HepG2 (cell line): ENCODE measurements around the gene ANKRD39. TPM values are rescaled to one million over a fixed set of nuclear protein-coding genes. Genes with fewer than 3 reads are reported as not detected.

Source experiments
- ATRX ChIP-seq: sonication (generic); formaldehyde crosslinking; IDR thresholded peaks from 2 replicates; pipeline ENCODE4 v1.4.0; 2020; ENCODE audit warnings: missing genetic modification reagents, borderline replicate concordance
- BORCS8-MEF2B ChIP-seq: sonication (generic); formaldehyde crosslinking; IDR thresholded peaks from 2 replicates; pipeline ENCODE4 v1.8.0; 2022; ENCODE audit warnings: mild to moderate bottlenecking, missing genetic modification reagents
- ESRRA ChIP-seq: sonication (generic); formaldehyde crosslinking; IDR thresholded peaks from 2 replicates; pipeline ENCODE4 v1.5.1; 2020; ENCODE audit warnings: mild to moderate bottlenecking, low read depth, missing genetic modification reagents
- IRF2 ChIP-seq: IDR thresholded peaks from 2 replicates; pipeline ENCODE4 v1.6.1; 2018; ENCODE audit warnings: missing genetic modification reagents, missing compliant biosample characterization
- MLLT10 ChIP-seq: sonication (generic); formaldehyde crosslinking; IDR thresholded peaks from 2 replicates; pipeline ENCODE4 v1.4.0; 2020; ENCODE audit warnings: missing genetic modification reagents
- MYNN ChIP-seq: sonication (generic); formaldehyde crosslinking; IDR thresholded peaks from 2 replicates; pipeline ENCODE4 v1.4.0; 2020; ENCODE audit warnings: mild to moderate bottlenecking, low read depth, missing genetic modification reagents
- NAIF1 ChIP-seq: sonication (generic); formaldehyde crosslinking; IDR thresholded peaks from 2 replicates; pipeline ENCODE4 v1.5.0; 2020; ENCODE audit warnings: mild to moderate bottlenecking, missing genetic modification reagents, borderline replicate concordance
- NR2F2 ChIP-seq: IDR thresholded peaks from 2 replicates; pipeline ENCODE4 v1.6.1; 2012; ENCODE audit warnings: low read depth, inconsistent platforms, borderline replicate concordance
- PHF20 ChIP-seq: sonication (generic); formaldehyde crosslinking; IDR thresholded peaks from 2 replicates; pipeline ENCODE4 v1.5.0; 2020; ENCODE audit warnings: mild to moderate bottlenecking, missing genetic modification reagents
- TGIF2 ChIP-seq: IDR thresholded peaks from 2 replicates; pipeline ENCODE4 v1.6.1; 2016; ENCODE audit warnings: control low read depth, missing compliant biosample characterization
- TOE1 ChIP-seq: sonication (generic); formaldehyde crosslinking; IDR thresholded peaks from 2 replicates; pipeline ENCODE4 v1.4.0; 2020; ENCODE audit warnings: mild to moderate bottlenecking, missing genetic modification reagents
- ZC3H4 ChIP-seq: sonication (generic); formaldehyde crosslinking; IDR thresholded peaks from 2 replicates; pipeline ENCODE4 v1.4.0; 2020; ENCODE audit warnings: missing genetic modification reagents, borderline replicate concordance
- ZNF317 ChIP-seq: sonication (generic); formaldehyde crosslinking; IDR thresholded peaks from 2 replicates; pipeline ENCODE4 v1.5.0; 2020; ENCODE audit warnings: mild to moderate bottlenecking, missing genetic modification reagents
- ZNF460 ChIP-seq: sonication (generic); formaldehyde crosslinking; IDR thresholded peaks from 2 replicates; pipeline ENCODE4 v1.5.1; 2020; ENCODE audit warnings: missing genetic modification reagents, mild to moderate bottlenecking, borderline replicate concordance
- ZNF589 ChIP-seq: sonication (generic); formaldehyde crosslinking; conservative IDR thresholded peaks from 2 replicates; pipeline ENCODE4 v1.8.0; 2022; ENCODE audit warnings: mild to moderate bottlenecking, moderate library complexity, missing genetic modification reagents
- ZNF746 ChIP-seq: sonication (generic); formaldehyde crosslinking; IDR thresholded peaks from 2 replicates; pipeline ENCODE4 v1.8.0; 2022; ENCODE audit warnings: mild to moderate bottlenecking, missing genetic modification reagents
- ZNF816 ChIP-seq: sonication (generic); formaldehyde crosslinking; IDR thresholded peaks from 2 replicates; pipeline ENCODE4 v1.8.0; 2022; ENCODE audit warnings: missing genetic modification reagents, mild to moderate bottlenecking, borderline replicate concordance
- ZSCAN30 ChIP-seq: sonication (generic); formaldehyde crosslinking; IDR thresholded peaks from 2 replicates; pipeline ENCODE4 v1.5.0; 2020; ENCODE audit warnings: mild to moderate bottlenecking, missing genetic modification reagents
- ZZZ3 ChIP-seq: sonication (generic); formaldehyde crosslinking; IDR thresholded peaks from 2 replicates; pipeline ENCODE4 v1.4.0; 2020; ENCODE audit warnings: missing genetic modification reagents, mild to moderate bottlenecking, borderline replicate concordance
- polyA plus RNA-seq, 8 experiments: library from polyadenylated mRNA; depleted of rRNA in 3 of 8; stranded (reverse) in 7 of 8; unstranded in 1 of 8; fragments of >200 nt; fragmentation: Illumina TruSeq in 4 of 8; extraction: Trizol in 4 of 8; gene quantifications; 2 replicates each; pipeline versions ENCODE4 v1.2.1 to v1.2.3, GENCODE V29; 2011 to 2016; ENCODE audit warnings: low read depth in 4 of 8, missing spikeins in 1 of 8, mixed read lengths in 1 of 8; ENCODE audit not compliant: insufficient read depth in 1 of 8
- total RNA-seq, 5 experiments: library from RNA; depleted of rRNA; stranded (reverse); fragments of >200 nt; fragmentation: Illumina TruSeq; extraction: Trizol; gene quantifications; 2 replicates each; pipeline ENCODE4 v1.2.3, GENCODE V29; 2016; ENCODE audit warnings: low read depth in 1 of 5
- TF ChIP-seq, protein P1 (sequence below): IDR thresholded peaks from 2 replicates; pipeline ENCODE4 v1.6.1; 2012; ENCODE audit warnings: low read length, improper control_type of control experiment
- TF ChIP-seq, protein P2 (sequence below): sonication (generic); formaldehyde crosslinking; IDR thresholded peaks from 2 replicates; pipeline ENCODE4 v1.9.0; 2021; ENCODE audit warnings: missing genetic modification reagents, borderline replicate concordance
- TF ChIP-seq, protein P3 (sequence below): sonication (generic); formaldehyde crosslinking; IDR thresholded peaks from 2 replicates; pipeline ENCODE4 v1.4.0; 2020; ENCODE audit warnings: missing genetic modification reagents

The ANKRD39 gene
- total and polyA plus RNA-seq, 2 of the 13 experiments (the other 11 are each of a cell fraction or from before 2014, with no cell fraction given): 23.2 to 24.8 TPM

DNA sequence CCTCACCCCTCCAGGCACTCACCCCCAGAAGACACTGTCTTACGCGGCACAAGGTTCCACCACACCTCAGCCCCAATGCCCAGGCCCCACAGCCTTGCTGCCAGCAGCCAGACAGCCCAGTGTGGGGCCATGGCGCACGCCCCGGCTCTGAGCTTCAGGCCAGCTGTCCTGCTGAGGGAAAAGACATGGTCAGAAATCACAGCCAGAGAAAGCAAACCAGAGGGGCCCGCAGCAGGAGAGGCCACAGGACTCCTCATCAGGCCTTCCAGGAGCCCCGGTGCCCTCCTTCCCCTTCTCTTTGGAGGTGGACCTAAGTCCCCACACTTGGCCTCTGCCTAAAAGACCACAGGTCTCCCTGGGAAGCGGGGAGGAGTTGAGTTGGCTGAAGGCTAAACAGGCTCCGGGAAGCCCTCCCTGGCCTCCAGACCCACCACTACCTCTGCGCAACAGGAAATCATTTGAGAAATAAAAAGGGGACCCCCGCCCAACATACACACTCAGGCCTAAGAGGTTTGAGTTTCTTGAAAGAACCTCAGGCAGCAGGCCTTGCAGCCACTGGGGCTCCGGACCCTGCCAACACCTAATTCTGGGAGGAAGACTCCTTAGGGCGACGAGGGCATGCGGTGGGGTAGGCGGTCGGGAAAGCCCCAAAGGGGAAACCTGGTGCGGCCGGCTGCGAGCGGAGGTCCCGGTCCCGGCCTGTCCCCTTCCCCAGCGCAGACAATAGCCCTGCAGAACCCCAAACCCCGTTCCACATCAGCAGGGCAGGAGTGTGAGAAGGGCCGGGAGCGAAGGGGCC, 10.1 kb upstream of the ANKRD39 start (continued):
- TF ChIP-seq ZNF746 (CRISPR knock-in tag): no peak; the same call in 1 of the 2 replicates
- no peak for TF ChIP-seq ZC3H4 (CRISPR knock-in tag)
- TF ChIP-seq, protein P1, sequence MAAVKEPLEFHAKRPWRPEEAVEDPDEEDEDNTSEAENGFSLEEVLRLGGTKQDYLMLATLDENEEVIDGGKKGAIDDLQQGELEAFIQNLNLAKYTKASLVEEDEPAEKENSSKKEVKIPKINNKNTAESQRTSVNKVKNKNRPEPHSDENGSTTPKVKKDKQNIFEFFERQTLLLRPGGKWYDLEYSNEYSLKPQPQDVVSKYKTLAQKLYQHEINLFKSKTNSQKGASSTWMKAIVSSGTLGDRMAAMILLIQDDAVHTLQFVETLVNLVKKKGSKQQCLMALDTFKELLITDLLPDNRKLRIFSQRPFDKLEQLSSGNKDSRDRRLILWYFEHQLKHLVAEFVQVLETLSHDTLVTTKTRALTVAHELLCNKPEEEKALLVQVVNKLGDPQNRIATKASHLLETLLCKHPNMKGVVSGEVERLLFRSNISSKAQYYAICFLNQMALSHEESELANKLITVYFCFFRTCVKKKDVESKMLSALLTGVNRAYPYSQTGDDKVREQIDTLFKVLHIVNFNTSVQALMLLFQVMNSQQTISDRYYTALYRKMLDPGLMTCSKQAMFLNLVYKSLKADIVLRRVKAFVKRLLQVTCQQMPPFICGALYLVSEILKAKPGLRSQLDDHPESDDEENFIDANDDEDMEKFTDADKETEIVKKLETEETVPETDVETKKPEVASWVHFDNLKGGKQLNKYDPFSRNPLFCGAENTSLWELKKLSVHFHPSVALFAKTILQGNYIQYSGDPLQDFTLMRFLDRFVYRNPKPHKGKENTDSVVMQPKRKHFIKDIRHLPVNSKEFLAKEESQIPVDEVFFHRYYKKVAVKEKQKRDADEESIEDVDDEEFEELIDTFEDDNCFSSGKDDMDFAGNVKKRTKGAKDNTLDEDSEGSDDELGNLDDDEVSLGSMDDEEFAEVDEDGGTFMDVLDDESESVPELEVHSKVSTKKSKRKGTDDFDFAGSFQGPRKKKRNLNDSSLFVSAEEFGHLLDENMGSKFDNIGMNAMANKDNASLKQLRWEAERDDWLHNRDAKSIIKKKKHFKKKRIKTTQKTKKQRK: no peak
- TF ChIP-seq ZZZ3: no peak
- no peak for TF ChIP-seq ZSCAN30
- TF ChIP-seq, protein P2, sequence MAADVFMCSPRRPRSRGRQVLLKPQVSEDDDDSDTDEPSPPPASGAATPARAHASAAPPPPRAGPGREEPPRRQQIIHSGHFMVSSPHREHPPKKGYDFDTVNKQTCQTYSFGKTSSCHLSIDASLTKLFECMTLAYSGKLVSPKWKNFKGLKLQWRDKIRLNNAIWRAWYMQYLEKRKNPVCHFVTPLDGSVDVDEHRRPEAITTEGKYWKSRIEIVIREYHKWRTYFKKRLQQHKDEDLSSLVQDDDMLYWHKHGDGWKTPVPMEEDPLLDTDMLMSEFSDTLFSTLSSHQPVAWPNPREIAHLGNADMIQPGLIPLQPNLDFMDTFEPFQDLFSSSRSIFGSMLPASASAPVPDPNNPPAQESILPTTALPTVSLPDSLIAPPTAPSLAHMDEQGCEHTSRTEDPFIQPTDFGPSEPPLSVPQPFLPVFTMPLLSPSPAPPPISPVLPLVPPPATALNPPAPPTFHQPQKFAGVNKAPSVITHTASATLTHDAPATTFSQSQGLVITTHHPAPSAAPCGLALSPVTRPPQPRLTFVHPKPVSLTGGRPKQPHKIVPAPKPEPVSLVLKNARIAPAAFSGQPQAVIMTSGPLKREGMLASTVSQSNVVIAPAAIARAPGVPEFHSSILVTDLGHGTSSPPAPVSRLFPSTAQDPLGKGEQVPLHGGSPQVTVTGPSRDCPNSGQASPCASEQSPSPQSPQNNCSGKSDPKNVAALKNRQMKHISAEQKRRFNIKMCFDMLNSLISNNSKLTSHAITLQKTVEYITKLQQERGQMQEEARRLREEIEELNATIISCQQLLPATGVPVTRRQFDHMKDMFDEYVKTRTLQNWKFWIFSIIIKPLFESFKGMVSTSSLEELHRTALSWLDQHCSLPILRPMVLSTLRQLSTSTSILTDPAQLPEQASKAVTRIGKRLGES (CRISPR knock-in tag): no peak
- no peak for TF ChIP-seq ESRRA (CRISPR knock-in tag)
- TF ChIP-seq ATRX (CRISPR knock-in tag): no peak
- TF ChIP-seq TOE1: no peak
- TF ChIP-seq ZNF317 (CRISPR knock-in tag): peak; percentile 74
- no peak for TF ChIP-seq BORCS8-MEF2B
- peak; percentile 21; the same call in 1 of the 2 replicates for TF ChIP-seq ZNF589 (CRISPR knock-in tag)
- no peak; the same call in 1 of the 2 replicates for TF ChIP-seq ZNF816
- TF ChIP-seq ZNF460: 0 out of 2 replicates have a peak, but pooled peaks have one; percentile 11
- no peak for TF ChIP-seq IRF2
- TF ChIP-seq, protein P3, sequence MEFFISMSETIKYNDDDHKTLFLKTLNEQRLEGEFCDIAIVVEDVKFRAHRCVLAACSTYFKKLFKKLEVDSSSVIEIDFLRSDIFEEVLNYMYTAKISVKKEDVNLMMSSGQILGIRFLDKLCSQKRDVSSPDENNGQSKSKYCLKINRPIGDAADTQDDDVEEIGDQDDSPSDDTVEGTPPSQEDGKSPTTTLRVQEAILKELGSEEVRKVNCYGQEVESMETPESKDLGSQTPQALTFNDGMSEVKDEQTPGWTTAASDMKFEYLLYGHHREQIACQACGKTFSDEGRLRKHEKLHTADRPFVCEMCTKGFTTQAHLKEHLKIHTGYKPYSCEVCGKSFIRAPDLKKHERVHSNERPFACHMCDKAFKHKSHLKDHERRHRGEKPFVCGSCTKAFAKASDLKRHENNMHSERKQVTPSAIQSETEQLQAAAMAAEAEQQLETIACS (CRISPR knock-in tag): no peak
- TF ChIP-seq TGIF2: peak; percentile 88
- TF ChIP-seq MLLT10 (CRISPR knock-in tag): no peak
- TF ChIP-seq MYNN (CRISPR knock-in tag): 0 out of 2 replicates have a peak, but pooled peaks have one; percentile 60
- 0 out of 2 replicates have a peak, but pooled peaks have one; percentile 39 for TF ChIP-seq NAIF1 (CRISPR knock-in tag)
- TF ChIP-seq PHF20: peak; percentile 18
- TF ChIP-seq NR2F2: no peak
